ENCODE results near the gene MAPKBP1.

- TF ChIP-seq CTCF (IDR thresholded peaks at IDR 0.05; ENCODE audit: insufficient read depth, low read length): no peak
- TF ChIP-seq REST (IDR thresholded peaks at IDR 0.05; ENCODE audit: insufficient replicate concordance, low read depth): no peak
- no peak for TF ChIP-seq POLR2AphosphoS5 (IDR thresholded peaks at IDR 0.05; ENCODE audit: low read depth)
Measured at GRCh38 chr15:41852736-41853590, 78.7 kb downstream of the MAPKBP1 start.
